Activated CD8-positive, alpha-beta memory T cell treated with anti-CD3 and anti-CD28 coated beads for 1 hour (primary cell): ENCODE results near the gene UGT8.

Source experiments
- DNase-seq, 2 donors: peaks; one replicate each; pipeline ENCODE4 v3.0.0-alpha.2; 2020; ENCODE audit warnings: low read depth in 1 of 2; ENCODE audit errors: extremely low read depth in 1 of 2

The UGT8 gene

DNA sequence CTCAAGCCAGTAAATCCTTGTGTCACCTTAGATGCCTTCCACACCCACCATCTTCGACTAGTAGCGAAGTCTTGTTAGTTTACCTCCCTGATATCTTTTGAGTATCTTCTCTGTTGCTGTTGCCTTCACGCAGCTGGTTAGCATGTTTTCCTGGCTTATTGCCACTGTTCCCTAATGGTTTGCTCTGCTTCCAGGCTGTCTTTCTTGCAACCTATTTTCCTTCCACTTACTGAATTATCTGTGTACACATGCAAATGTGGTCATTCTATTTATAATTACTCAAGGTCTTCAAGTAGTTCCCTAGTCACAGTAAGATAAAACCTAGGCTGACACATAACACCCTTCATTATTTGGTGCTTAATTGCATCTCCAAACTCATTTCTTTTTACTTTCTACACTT lies 89.5 kb downstream of the UGT8 start:
- no peak for DNase-seq

DNA sequence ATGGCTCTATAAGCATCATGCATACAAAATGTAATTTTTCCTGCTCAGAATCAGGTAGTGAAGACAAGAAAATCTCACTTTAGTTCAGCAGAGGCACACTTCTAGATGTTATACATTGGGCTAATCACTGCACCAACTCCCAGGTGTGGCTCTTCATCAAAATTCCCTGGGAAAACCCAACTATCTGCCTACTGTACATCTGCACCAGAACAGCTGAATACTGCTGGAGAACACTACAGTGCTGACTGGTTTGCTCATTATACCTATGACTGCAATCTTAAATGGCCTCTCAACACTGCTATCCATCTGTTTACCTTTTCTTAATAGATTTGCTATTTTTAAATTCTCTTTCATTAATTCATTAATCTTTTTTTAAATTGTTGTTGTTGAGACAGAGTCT lies 92.0 kb downstream of the UGT8 start:
- no peak for DNase-seq

DNA sequence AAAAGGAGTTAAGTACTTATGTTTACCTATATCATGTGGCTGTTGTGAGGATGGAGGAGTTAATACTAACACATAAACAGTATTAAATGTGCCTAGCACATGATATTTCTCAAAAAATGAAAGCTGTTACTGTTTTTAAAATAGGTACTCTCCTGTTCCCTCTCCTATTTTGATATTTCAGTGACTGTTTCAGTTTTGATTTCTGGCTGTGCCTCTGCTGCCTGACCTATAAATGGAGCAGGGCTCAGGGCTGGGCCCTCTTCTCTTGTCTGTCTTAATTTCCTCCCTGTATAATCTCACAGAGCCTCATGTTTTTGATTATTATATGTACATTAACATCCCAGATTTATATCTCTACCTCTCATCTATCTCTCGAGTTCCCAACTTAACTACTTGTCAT lies 93.3 kb downstream of the UGT8 start:
- no peak for DNase-seq

DNA sequence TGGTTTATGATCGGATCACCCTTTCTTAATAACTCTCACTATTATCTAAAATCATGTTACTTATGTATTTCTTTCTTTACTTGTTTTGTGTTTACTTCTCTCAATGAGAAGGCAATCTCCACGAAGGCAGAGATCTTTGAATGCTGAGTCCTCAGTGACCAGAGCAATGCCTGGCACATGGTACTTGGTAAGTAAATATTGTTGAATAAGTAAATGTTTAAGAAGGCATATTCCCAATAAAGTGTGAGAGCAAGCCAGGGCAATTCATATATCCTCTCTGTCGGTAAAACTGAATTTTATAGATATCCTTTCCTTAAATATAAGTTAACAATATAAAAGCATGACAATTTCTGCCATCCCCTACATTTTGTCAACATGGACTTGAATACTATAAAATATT lies 94.4 kb downstream of the UGT8 start:
- DNase-seq = no peak

DNA sequence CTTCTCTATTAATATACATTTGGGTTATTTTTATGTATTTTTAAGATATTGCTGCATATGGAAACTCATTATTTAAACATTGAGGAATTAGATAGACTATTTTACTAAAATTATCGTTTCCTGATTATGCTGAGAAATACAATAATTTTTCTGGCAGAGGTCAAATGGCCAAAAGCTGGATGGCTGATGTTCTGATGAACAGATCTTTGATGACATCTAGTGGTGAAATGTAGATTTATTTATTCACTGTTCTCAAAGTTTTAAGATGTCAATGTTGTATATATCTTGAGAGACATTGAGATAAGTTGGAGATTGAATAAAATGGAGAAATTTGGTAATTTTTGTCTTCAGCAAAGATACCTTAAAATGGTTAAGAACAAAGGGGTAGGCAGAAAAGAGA lies 96.2 kb downstream of the UGT8 start:
- DNase-seq = no peak

DNA sequence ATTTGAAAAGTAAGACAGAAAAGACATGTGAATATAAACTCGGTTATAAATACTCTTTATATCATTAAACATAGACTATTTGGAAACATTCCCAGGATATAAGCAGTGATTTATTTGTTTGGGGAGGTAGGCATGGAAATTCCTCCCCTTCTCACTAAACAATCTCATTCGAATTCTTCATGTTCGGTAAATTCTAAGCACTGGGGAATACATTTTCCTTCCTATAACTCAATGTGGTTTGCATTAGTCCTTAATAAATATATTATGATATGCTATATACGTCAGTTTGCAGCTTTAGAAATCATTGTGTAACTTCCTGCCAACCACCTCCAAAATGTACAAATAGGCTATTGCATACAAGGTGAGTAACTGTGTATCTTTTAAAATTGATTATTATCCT lies 99.6 kb downstream of the UGT8 start:
- no peak for DNase-seq

DNA sequence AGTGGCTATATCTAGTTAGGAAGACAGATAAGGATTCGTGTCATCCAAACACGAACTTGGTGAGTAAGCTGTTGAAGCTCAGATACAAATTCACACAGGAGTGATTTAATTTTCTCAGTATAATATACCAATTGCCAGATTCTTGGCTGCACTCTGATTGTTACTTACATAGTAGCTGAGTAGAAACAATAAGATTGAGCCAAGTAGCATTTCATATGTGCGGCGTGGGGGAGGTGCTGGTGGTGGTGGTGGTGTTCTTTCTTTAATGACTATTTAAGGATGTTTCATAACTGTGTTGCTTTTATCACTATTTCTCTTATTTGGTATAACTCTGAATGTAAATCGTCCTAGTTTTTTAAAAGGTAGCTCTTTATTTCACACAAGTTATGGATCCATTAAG lies 102.9 kb downstream of the UGT8 start:
- no peak for DNase-seq

DNA sequence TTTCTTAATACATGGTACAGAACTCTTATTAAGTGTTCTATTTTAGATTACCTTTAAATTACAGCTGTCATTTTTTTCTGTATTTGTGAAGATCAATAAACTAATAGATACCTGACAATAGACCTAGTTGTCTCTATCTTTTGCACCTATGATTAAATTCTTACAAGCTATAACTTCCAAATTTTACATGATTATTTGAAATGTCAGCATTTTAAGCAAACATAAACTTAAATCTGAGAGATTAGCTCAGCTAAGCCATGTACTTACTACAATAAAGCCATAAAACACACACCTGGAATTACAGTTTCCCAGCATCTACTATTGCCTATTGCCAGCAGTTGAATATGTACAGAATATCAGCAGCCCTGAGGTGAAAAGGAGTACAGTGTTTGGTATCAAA lies 118.8 kb downstream of the UGT8 start:
- no peak for DNase-seq

DNA sequence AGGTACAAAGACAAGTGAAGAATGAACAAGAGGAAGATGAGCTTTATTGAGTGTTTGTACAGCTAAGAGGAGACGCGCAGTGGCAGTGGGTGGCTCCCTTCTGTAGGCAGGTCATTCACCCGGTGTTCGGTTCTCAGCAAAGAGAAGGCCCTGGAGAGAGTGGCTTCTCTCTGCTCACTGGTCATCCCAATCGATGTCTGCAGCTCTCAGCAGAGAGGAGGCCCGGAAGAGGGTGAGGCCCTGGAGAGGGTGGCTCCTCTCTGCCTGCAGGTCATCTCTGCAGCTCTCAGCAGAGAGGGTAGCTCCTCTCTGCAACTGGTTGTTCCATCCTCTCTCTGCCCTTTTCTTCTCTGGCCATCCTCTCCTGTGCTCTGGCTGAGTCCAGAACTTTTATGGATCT lies 126.5 kb downstream of the UGT8 start:
- no peak for DNase-seq

DNA sequence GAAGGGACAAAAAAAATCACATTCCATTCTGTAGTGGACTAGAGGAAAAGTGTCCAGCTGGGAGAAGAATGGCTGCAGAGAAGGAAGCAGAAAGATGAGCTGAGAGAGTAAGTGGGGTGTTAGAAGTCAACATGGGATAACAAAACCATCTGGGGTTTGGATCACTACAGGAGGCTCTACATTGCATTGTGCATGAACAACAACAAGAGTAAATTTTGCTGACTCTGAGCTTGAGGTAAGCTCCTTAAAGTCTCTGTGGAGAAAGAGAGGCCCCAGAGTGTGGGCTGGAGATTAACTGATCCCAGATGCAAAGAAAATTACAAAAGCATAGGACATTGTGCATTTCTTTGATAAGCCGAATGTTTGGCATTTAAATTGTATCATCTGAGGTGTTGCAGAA lies 128.9 kb downstream of the UGT8 start:
- no peak for DNase-seq
